Nephron progenitor cell (in vitro differentiated cells): ENCODE results near the gene ANKRD53.
"Not testable (repeated sequence)": the region's sequence is repeated elsewhere in the genome, so short reads cannot be mapped to it uniquely, and the experiment has no call there.

Experiments
- DNase-seq: peaks from one replicate; pipeline ENCODE4 v3.0.0; 2021
- H3K27ac Mint-ChIP-seq: 2 replicates; pipeline ENCODE4 v1.8.0; 2021; ENCODE audit warnings: mild to moderate bottlenecking, moderate library complexity, mixed read lengths
- H3K27me3 Mint-ChIP-seq: 2 replicates; pipeline ENCODE4 v1.8.0; 2021; ENCODE audit warnings: mild to moderate bottlenecking, low read depth, mixed read lengths; ENCODE audit not compliant: poor library complexity
- H3K36me3 Mint-ChIP-seq: 2 replicates; pipeline ENCODE4 v1.8.0; 2021; ENCODE audit warnings: low read depth, mixed read lengths
- H3K4me1 Mint-ChIP-seq: 2 replicates; pipeline ENCODE4 v1.8.0; 2021; ENCODE audit warnings: mixed read lengths
- H3K4me3 Mint-ChIP-seq: 2 replicates; pipeline ENCODE4 v1.8.0; 2021; ENCODE audit warnings: mild to moderate bottlenecking, moderate library complexity, mixed read lengths
- H3K9me3 Mint-ChIP-seq: 2 replicates; pipeline ENCODE4 v1.8.0; 2021; ENCODE audit warnings: mild to moderate bottlenecking, moderate library complexity, mixed read lengths
- CTCF ChIP-seq: fragments of 200-600 bp; sonication (generic); IDR thresholded peaks from 2 replicates; pipeline ENCODE4 v1.5.0; 2021; ENCODE audit warnings: antibody characterized with exemption

ANKRD53 gene

GRCh38 chr2:71018625-71019024 lies 40.2 kb downstream of the ANKRD53 start:
- no peaks in the 10 kb centered on the region for H3K36me3 Mint-ChIP-seq
- H3K27ac Mint-ChIP-seq = no peak overlapping the region
- H3K27me3 Mint-ChIP-seq = peaks cover 11% of the 10 kb centered on the region
- TF ChIP-seq CTCF = no peak
- H3K4me3 Mint-ChIP-seq = no peak overlapping the region
- H3K9me3 Mint-ChIP-seq = no peaks in the 10 kb centered on the region
- peaks cover 16% of the 10 kb centered on the region for H3K4me1 Mint-ChIP-seq
- no peak for DNase-seq

GRCh38 chr2:71019989-71020388 lies 41.6 kb downstream of the ANKRD53 start:
- not testable (repeated sequence) for H3K27ac Mint-ChIP-seq, H3K36me3 Mint-ChIP-seq, DNase-seq, H3K27me3 Mint-ChIP-seq, H3K9me3 Mint-ChIP-seq, H3K4me3 Mint-ChIP-seq
- peaks cover 16% of the 10 kb centered on the region for H3K4me1 Mint-ChIP-seq

- not testable (repeated sequence) for DNase-seq, H3K36me3 Mint-ChIP-seq, H3K27me3 Mint-ChIP-seq, H3K9me3 Mint-ChIP-seq, H3K4me3 Mint-ChIP-seq
- H3K27ac Mint-ChIP-seq = peak overlapping the region; percentile 91
- H3K4me1 Mint-ChIP-seq = peaks cover 16% of the 10 kb centered on the region
Observed at GRCh38 chr2:71021394-71021793, 43.0 kb downstream of the ANKRD53 start.

- not testable (repeated sequence) for H3K36me3 Mint-ChIP-seq, H3K27ac Mint-ChIP-seq, H3K9me3 Mint-ChIP-seq, DNase-seq, H3K4me3 Mint-ChIP-seq, H3K27me3 Mint-ChIP-seq
- H3K4me1 Mint-ChIP-seq = peaks cover 16% of the 10 kb centered on the region
Observed at GRCh38 chr2:71023553-71024243, 45.3 kb downstream of the ANKRD53 start.
